Frontal cortex (tissue), 4 donors: Measurements from ENCODE around the gene ANKAR. TPM values are rescaled to one million over a fixed set of nuclear protein-coding genes. Genes with fewer than 3 reads are reported as not detected.
"Not testable (repeated sequence)": the region's sequence is repeated elsewhere in the genome, so short reads cannot be mapped to it uniquely, and the experiment has no call there.

Source experiments
- DNase-seq, 2 donors: peaks; one replicate each; pipeline ENCODE4 v3.0.0; 2012; ENCODE audit warnings: low spot score in 2 of 2
- FAIRE-seq: peaks from 2 replicates; lab custom pipeline; 2012; peaks lifted over from hg19 to GRCh38; lab: Jason Lieb, UNC
- total RNA-seq: library from RNA; depleted of rRNA; stranded (reverse); fragments of >200 nt; gene quantifications from one replicate; pipeline ENCODE4 v1.2.3, GENCODE V29; 2014
- donor health status: control.
- donor health status: control.
- donor health status: control.

ANKAR gene, protein sequence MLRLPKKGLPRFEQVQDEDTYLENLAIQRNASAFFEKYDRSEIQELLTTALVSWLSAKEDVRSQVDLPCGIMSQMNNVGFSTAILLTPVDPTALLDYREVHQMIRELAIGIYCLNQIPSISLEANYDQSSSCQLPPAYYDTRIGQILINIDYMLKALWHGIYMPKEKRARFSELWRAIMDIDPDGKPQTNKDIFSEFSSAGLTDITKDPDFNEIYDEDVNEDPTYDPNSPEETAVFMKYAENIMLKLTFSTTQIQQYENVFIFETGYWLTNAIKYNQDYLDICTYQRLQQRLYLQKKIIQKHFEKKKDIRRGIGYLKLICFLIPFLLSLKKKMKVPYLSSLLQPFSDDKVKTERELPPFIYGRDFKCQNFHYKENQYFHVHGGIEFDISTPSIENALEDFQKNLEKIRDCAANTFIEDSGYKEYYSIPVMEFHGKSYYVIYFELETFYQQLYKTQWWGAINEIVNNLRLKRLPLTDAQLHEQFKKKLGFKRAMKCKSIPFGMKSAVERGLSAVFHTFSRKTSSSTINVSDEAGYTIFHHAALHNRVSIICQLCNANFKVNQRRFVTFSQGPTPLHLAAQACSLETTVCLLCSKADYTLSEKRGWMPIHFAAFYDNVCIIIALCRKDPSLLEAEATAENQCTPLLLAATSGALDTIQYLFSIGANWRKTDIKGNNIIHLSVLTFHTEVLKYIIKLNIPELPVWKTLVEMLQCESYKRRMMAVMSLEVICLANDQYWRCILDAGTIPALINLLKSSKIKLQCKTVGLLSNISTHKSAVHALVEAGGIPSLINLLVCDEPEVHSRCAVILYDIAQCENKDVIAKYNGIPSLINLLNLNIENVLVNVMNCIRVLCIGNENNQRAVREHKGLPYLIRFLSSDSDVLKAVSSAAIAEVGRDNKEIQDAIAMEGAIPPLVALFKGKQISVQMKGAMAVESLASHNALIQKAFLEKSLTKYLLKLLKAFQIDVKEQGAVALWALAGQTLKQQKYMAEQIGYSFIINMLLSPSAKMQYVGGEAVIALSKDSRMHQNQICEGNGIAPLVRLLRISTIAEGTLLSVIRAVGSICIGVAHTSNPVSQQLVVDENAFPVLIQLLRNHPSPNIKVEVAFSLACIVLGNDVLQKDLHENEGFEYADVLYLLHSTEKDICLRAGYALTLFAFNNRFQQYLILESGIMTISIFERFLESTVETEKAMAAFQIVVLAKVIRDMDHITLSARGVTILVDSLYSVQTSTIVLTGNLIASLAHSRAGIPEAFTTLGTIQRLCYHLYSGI (N-terminal part only)
- total RNA-seq, result 52.2 TPM

DNA sequence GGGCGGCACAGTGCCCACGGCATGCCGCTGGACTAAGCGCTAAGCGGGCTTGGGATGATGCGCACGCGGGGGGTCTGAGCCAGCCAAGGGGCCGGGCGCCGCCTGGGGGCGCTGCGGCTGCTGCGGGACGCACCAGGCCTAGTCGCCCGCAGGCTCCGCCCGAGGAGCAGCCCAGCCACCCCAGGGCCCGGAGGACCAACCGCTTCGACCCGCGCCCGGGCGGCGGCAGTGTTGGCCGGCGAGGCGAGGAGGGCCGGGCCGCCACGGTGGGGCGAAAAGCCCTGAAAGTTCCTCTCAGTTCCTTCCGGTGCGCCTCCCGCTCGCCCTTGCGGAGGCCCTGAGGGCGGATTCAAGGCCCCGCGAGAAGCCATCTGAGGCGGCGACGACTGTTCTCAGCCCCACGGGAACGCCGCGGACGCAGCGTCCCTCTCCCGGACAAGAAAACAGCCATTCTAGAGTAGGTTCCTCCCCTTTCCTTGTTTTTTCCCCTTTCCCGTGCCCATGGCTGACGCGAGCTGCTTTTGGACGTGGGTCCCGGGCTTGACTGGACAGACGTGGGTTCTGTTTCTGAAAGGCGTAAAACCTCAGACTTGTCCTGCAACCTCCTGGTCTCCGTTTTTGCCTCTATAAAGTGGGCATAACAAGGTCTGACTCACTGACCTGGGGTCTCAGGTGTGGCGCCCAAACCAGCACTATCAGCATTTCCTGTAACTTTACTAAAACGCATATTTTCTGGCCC is at the start of gene ANKAR:
ANKAR (plus strand) TSS at position 297 of the 739 bp plus-strand sequence. CDS start 1,821 bp downstream, outside the sequence.
- no peak for FAIRE-seq
- DNase-seq, result peak; percentile 80 to 83

DNA sequence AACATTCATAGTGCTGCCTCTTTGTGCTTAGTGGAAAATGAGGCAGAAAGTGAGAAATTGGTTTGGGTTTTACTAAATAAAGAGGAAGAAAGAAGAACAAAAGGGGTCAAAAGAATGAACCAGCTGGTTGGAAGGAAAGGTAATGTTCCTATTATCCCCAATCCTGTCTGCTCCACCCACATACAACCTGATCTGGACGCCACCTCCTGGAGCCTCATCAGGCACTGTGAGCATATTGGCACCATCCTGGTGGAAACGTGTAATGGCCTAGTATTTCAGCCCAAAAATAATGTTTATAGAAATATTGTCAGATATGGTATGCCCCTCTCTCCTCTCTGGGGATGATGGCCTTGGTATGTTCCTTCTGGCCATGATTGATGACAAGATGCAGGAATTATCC is 48.8 kb upstream of the ANKAR start:
- FAIRE-seq, result no peak

DNA sequence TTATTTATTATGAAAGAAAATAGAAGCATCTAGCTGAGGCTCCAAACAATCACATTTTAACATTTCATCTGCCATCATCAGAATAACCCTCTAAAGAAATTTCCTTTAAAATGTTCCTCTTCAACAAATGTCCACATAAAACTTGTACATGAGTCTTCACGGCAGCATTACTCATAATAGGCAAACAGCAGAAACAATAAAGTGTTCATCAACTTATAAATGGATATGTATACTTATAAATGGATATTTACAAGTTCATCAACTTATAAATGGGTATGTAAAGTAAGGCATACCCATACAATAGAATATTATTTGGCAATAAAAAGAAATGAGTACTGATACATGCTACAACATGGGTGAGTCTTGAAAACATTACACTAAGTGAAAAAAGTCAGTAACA is 46.7 kb upstream of the ANKAR start:
- DNase-seq (no peak), FAIRE-seq (no peak)

More for the DNA sequence above, 48.8 kb upstream of the ANKAR start:
- DNase-seq, result no peak

DNA sequence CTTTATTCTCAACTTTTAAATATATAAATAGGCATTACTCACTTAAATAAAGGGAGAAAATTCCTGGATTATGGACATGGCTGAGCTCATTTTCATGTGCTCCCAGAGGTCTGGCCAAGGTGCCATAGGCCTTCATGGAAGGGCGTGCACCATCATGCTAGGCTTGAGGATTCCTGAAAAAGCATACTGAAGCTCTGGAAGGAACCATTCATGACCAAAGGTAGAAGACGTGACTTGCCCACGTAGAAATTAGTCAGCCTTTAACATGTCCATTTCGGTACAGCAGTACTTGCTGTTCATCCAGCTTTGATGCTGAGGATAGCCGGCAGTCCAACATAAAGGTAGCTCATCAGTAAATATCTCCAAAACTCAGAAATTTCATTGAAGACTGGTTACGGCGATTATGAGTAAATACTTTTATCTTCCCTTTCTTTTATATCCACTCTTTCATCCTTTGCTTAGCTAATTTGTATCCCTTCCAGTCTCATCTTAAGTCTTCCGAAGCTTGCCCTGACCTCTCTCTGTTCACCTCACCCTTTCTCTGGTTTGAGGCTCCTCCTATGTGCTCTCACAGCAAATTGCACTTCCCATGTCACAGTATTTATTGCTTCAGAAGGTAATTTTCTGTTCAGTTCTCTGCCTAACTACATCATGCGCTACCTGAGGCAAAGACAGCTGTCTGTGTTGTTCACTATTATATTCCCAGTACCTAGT is 45.5 kb upstream of the ANKAR start:
- no peak for DNase-seq

DNA sequence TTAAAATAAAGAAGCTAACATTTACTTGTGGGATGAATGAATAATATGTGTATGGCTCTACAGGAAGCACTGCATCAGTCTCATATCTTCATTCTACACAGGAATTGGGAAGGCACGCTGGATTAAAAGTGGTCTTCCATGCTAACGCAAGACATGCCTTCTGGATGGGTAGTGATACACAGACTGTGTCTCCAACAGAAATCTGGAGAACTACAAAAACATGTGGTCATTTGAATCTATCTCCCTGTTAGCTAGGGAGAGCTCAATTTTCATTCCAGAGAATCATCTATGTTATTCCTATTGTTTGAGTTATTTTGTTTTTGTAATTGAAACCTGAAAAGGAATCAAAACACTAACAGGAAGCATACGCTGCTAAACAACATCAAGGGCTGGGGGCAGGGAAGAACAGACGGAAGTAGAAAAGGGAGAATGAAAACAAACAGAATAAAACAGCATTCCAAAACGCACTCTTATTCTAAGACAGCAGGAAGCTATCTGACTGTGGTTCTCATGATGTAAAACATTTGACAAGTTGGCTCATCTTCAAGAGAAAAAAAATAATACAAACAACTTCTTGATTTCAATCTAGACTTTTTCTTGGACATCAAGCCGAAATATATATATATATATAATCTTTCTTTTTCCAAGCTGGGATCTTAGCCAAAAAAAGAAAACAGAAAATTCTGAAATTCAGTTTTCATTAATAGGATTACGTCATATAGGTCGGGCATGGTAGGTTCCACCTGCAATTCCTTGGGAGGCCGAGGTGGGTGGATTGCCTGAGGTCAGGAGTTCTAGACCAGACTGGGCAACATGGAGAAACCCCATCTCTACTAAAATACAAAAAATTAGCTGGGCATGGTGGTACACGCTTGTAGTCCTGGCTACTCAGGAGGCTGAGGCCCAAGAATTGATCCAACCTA is 44.7 kb upstream of the ANKAR start:
- DNase-seq (no peak), FAIRE-seq (no peak)

More for the DNA sequence above, 45.5 kb upstream of the ANKAR start:
- no peak for FAIRE-seq

DNA sequence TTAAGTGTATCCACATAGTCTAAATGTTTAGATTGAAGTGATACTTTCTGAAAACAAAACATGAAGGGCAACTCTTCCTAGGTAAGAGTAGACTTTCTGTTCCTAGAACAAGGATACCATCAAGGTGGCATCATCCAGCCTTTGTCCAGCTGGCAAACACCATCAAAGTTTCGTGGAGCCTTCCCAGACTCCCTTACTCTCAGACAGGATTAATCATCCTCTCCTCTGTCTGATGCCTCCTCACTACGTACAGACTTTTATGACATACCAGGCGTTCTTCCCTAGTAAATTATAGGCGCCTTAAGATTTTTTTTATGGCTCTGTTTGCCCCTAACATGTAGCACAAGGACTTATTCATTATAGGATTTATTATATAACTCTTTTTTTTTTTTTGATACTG is 42.6 kb upstream of the ANKAR start:
- FAIRE-seq (no peak), DNase-seq (no peak)

DNA sequence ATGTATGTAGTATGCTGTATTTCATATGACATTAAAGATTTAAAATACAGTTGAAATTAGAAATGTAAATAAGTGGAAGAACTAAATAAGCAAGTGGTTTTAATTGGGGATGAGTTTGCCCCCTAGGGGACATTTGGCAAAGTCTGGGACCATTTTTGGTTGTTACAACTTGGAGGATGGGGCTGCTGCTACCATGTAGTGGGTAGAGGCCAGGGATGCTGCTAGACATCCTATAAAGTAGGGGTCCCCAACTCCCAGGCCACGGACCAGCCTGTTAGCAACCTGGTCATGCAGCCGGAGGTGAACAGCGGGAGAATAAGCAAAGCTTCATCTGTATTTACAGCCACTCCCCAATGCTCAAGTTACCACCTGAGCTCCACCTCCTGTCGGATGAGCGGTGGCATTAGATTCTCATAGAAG is 41.1 kb upstream of the ANKAR start:
- FAIRE-seq, result no peak
- no peak for DNase-seq

DNA sequence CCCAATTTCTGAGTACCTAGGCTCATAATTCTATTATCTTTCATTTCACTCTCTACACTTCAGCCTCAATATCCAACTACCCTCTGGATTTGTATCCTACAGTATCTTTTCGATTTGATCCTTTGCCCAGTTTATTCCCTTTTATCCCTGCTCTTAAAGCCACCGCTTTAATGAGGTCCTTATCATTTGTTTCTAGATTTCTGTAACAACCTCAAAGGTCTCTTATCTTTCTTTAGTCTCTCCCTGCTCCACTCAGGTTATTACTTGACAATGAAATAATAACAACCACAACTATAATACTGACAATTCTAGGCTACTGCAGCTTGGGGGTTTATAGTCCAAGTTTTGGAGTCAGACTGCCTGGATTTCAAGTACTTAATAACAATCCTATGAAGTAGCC is 39.1 kb upstream of the ANKAR start:
- DNase-seq, result no peak
- no peak for FAIRE-seq

DNA sequence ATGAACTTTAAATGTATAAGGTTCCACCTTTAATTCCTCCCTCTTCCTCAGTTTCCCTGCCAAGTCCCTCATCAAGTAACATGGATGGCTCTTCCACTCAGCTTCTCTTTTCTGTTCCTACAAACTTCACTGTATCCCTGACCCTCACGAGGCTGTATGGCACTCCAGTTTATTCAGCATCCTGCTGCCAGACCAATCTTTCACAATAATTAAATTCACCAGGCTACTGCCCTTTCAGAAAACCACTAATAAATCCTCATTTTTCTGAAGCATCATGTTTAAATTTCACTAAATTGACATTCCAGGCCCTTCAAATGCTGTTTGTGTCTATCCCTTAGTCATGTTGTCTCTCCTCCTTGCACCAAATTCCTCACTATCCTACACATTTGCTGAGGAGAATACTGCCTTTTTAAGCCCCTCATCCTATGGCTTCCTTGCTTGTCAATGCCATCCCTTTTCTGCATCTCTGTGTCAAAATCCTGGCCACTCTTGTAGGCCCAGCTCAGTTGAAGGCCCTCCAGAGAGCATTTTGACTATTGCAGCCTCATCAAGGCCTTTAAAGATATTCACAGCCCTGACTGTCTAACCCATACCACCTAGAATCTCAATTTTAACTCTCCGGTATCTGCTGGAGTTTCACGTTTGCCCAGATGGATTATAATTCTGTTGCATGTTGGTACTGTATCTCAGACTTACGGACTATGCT is 36.0 kb upstream of the ANKAR start:
- no peak for DNase-seq
- no peak for FAIRE-seq

DNA sequence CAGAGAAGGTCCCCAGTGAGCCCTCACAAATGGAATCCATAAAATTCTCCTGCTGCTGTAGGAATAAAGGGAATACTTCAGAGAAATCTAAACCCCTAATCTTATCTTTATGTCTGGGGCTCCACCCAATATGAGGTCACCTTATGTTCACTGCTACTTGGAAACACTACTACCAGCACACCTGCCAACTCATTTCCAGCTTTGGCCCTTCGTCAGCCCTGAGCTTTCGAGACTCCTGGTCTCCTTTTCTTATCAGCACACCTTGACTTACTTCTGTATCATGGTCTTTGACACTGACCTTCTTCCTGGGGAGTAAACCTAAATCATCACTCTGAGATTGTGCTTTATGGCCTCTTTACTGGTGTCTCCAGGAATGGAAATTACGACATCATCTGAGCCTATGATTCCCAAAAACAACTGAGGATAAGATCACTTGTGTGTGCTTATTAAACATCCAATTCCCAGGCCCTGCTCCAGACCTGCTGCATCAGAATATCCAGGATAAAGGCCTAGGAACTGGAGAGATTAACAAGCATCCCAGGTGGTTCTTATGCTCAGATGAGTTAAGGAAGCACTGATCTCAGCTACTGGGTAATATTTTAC is 35.4 kb upstream of the ANKAR start:
- DNase-seq (no peak), FAIRE-seq (no peak)

DNA sequence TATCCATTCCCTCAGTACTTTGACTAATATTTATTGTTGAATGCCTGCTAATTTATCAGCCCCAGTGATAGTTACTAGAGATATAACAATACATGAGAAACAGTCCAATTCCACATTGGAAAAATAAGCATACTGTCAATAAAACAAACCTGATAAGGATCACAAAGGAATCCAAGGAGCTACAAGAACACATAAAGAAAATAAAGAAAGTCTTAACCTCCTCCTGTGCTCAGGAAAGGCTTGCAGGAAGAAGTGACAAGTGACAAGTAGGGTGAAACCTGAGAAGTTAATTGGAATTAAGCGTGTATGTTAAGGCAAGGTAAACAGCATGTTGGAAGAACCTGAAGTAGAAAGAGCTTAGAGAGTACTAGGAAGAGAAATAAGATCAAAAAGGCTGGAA is 33.5 kb upstream of the ANKAR start:
- DNase-seq (no peak), FAIRE-seq (no peak)

DNA sequence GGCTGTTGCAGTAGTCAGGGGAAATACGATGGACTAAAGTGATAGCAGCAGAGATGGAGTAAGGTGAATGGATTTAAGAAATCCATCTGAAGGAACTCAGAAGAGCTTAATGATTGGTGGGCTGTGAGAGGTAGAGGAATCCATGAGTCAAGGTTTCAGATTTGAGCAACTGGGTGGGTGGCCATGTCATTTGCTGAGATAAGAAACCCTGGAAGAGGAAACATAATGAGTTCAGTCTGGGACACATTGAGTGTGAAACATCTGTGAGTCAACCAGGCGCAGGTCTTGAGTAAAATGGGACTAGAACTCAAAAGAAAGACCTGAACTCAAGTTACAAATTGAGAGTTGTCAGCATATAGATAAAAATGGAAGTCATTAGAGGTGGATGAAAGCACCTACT is 32.9 kb upstream of the ANKAR start:
- no peak for FAIRE-seq
- DNase-seq, result no peak

DNA sequence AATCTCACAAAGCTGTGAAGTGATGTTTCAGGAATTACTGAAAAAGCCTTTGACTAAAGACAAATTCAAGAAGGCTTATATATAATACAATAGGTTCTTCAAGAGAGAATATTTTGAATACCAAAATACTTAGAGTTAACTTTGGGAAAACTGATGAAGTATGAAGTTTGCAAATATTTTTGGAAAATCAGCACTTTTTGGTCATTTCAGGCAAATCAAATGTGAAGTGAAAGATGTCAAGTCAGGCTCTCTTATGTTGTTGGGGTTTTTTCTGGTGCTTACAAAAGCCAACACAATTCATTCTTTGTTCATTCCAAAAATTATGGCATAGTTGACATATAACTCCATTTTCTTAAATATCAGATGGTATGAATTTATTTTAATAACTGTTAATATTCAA is 27.9 kb upstream of the ANKAR start:
- DNase-seq, result no peak
- no peak for FAIRE-seq

DNA sequence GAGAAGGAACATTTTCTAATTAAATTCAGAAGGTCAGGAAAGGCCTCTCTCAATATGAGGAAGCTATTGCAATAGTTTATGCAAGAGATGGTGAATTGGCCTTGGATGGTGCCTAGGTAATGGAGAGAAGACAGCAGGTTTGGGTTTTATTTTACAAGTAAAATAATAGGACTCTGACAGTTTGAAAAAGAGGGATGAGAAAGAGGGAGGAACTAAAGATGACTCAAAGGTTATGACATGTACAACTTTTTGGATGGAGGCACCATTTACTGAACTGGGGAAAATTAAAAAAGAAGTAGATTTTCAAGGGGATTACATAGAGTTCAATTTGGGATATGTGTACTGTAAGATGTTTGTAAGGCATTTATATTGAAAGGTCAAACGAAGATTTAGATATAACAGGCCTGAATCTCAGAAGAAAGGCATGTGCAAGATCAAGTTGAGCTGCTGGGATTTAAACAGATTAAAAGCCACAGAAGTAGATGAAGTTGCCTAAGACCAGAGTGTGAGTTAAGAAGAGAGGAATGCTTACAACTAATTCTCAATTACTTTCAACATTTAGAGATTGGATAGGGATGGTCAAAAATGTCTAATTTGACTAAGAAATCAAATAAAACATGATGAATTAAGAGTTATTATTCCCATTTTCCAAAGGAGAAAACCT is 25.5 kb upstream of the ANKAR start:
- DNase-seq (no peak), FAIRE-seq (no peak)

DNA sequence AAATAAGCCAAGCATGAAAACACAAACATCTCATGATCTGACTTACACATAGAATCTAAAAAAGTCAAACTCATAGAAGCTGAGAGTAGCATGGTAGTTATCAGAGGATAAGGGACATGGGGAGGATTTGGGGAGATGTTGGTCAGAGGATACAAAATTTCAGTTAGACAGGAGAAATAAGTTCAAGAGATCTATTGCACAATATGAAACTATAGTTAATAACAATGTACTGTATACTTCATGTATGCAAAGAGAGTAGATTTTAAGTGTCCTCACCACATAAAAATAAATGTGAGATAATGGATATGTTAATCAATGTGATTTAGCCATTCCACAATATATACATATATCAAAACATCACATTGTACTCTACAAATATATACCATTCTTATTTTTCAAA is 23.2 kb upstream of the ANKAR start:
- DNase-seq (no peak), FAIRE-seq (no peak)

DNA sequence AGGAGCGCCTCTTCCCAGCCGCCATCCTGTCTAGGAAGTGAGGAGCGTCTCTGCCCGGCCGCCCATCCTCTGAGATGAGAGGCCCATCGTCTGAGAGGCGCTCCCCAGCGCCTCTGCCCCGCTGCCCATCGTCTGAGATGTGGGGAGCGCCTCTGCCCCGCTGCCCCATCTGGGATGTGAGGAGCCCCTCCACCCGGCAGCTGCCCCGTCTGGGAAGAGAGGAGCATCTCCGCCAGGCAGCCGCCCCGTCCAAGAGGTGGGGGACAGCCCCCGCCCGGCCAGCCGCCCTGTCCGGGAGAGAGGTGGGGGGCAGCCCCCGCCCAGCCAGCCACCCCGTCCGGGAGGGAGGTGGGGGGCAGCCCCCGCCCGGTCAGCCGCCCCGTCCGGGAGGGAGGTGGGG is 21.0 kb upstream of the ANKAR start:
- not testable (repeated sequence) for FAIRE-seq, DNase-seq
